NCI-H2227 (cell line): ENCODE results near the gene GLTP.
"Not testable (repeated sequence)": the region's sequence is repeated elsewhere in the genome, so short reads cannot be mapped to it uniquely, and the experiment has no call there.

ENCODE experiments used
- DNase-seq: peaks from one replicate; lab custom pipeline; 2025; ENCODE audit not compliant: unreplicated experiment; lab: John Stamatoyannopoulos, UW

The GLTP gene

DNA sequence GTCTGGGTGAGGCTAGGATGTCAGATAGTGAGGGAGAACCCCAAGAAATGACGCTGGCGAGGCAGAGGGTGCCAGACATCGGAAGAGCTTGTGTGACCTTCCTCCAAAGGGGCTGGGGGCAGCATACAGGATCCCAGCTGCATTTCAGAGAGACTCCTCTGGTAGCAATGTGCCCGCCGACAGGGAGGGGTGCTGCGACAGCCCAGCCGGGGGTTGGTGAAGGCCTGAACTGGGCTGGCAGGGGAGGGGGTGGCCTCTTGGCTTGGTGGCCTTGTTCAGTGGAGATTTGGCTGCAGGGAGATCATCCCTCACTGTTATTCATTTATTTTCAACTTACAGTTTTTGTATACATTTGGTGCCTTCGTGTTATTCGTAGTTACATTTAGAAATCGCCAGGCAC is 25.0 kb upstream of the GLTP start:
- DNase-seq, result no peak

DNA sequence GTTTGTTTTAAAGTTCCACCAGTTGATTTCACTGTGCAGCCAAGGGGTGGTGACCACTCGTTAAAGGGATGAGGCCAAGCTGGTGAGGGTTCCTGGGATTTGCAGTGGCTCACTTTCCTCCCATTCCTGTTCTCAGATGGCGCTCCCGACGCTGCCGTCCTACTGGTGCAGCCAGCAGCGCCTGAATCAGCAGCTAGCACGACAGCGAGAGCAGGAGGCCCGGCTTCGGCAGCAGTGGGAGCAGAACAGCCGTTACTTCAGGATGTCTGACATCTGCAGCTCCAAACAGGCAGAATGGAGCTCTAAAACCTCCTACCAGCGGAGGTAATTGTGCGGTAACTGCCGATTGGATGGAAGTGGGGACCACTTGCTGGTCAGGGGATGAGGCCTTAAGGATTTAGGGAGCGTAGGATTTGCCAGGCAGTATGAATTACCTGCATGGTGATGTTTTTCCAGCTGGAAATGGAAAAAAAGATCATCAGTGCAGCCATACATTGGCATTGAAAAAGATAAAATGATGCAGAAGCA is 22.6 kb upstream of the GLTP start:
- DNase-seq, result no peak

DNA sequence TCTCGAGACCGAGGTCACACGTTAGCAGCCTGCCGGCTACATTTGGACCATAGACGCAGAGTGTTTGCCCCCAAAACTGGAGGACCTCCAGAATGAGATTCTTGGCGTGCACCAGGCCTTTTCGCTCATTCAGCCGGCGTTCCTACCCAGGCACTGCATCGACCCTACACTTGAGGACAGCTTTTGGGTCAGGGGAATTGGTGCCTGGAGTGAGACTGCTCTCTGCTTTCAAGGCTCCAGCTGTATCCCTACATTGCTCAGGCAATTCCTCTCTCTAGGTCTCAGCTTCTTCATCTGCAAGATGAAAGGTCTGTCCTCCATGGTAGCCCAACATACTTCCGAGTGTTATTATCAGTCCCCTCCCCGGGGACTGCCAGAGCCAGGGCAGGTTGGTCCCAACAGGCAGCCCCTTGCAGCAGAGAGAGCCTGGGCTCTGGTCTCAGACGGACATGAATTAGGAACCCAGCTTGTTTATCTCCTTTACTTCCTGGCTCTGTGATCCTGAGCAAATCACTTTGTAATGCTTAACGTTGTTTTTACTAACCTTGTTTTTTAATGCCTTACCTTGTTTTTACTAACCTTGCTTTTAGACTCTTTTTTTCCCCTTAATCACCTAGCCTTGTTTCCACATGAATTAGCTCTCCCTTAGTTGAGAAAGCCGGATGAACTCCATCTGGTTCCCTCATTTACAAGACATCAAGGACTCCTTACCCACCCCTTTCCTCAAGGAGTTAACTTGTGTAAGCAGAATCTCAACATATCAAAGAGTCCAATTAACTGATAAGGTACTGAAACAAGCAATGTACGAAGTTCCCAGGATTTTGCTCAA is 20.6 kb upstream of the GLTP start:
- peak; percentile 38 for DNase-seq

- DNase-seq, result peak; percentile 88
Observed at GRCh38 chr12:109899783-109900751, 19.7 kb upstream of the GLTP start, which contains the start of gene TCHP. Gene TCHP, plus strand, starts transcription at chr12:109900274. Its CDS starts 2,753 bp downstream, at chr12:109903027.

DNA sequence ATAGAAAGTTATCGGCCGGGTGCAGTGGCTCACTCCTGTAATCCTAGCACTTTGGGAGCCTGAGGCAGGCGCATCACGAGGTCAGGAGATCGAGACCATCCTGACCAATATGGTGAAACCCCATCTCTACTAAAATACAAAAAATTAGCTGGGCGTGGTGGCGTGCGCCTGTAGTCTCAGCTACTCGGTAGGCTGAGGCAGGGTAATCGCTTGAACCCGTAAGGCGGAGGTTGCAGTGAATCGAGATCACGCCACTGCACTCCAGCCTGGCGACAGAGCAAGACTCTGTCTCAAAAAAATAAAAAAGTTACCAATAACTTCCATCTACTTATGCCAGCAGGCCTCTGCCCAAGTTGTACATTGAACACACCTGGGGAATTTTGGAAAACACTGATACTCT is 19.0 kb upstream of the GLTP start:
- not testable (repeated sequence) for DNase-seq

- DNase-seq, result no peak
Observed at GRCh38 chr12:109897029-109897428, 16.7 kb upstream of the GLTP start.

GRCh38 chr12:109896188-109896587 is 15.8 kb upstream of the GLTP start:
- DNase-seq, result no peak

- no peak for DNase-seq
Observed at GRCh38 chr12:109894939-109895338, 14.6 kb upstream of the GLTP start.

DNA sequence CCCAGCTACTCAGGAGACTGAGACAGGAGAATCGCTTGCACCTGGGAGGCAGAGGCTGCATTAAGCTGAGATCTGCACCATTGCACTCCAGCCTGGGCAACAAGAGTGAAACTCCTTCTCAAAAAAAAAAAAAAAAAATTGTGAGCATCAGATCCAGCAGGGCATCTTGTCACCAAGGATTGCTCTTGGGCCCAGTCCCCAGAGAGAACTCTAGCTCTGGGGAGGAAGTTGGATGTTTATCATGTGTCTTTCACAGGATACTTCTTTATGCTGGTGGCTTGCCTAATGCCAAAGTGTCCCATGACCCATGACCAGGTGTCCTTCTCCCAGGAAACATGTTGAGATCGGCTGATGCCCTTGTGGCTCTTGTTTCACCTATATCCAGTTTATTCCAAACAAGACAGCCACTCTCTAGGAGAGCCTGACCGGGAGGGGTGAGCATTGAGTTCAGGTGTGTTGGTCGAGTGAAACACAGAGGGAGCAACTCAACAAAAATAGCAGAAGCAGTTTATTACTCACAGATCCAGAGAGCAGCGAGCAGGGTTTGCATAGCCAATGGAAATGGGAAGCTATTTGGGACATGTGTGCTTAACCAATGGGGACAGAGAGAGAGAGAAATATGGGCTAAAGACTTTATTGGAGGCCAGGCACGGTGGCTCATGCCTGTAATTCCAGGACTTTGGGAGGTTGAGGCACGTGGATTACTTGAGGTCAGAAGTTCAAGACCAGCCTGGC is 13.1 kb upstream of the GLTP start:
- DNase-seq, result no peak

GRCh38 chr12:109892748-109893147 is 12.4 kb upstream of the GLTP start:
- DNase-seq, result no peak

GRCh38 chr12:109892165-109892715 is 11.9 kb upstream of the GLTP start:
- no peak for DNase-seq

GRCh38 chr12:109891731-109892130 is 11.4 kb upstream of the GLTP start:
- not testable (repeated sequence) for DNase-seq

DNA sequence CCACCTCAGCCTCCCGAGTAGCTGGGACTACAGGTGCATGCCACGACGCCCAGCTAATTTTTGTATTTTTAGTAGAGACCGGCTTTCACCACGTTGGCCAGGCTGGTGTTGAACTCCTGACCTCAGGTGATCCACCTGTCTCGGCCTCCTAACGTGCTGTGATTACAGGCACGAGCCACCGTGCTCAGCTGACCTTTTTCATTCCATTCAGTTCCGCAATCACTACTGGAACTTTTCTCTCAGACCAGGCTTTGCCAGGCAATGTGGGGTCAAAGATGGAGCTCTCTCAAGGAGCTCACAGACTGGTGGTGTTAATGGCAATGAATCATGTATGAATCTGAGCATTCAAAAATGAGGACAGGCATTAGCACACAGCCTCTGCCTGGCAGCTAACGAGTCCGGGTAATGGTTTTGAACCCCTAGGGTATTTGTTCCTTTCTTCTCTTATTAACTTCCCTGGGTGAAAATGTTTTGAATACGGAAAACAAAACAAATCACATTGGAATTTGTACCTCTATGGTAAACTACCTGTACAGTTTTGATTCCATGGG is 10.4 kb upstream of the GLTP start:
- no peak for DNase-seq

DNA sequence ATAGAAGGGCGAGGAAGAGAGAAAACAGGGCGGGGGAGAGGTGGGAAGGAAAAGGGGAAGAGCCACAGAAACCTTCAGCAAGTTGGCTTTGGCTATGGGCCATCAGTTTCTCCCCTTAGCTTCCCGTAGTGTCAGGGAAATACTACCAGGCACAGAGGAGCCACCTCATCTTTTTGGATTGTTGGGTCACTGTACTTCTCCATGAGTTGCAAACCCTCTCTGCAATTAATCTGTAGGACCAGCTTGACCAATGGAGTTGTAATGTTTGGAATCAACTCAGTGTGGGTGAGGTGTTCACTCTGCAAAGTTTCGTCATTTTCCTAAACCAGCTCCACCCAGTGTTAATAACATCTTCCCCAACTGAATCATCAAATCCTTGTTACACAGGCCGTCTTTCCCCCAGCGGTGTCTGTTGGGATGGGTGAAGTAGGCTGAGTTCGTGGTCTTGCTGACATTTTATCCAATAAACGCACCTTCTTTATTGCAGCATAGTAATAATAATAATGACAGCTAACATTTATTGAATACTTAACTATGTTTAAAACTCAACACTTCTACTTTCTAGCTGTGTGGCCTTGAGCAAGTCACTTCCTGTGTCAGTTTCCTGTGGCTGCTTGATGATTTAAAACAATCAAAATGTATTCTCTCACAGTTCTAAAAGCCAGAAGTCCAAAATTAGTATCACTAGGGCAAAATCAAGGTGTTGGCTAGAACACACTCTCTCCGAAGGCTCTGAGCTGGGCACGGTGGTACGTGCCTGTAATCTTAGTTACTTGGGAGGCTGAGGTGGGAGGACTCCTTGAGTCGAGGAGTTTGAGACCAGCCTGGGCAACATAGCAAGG is 8.1 kb upstream of the GLTP start:
- no peak for DNase-seq

DNA sequence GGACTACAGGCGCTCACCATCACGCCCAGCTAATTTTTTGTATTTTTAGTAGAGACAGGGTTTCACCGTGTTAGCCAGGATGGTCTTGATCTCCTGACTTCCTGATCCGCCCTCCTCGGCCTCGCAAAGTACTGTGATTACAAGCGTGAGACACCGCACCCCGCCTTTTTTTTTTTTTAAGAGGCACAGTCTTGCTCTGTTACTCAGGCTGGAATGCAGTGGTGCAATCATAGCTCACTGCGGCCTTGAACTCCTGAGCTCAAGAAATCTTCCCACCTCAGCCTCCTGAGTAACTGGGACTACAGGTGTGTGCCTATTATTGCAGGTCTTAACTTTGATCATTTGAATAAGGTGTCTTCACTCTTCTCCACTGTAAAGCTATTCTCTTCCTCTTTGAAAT is 5.3 kb upstream of the GLTP start:
- DNase-seq, result no peak

DNA sequence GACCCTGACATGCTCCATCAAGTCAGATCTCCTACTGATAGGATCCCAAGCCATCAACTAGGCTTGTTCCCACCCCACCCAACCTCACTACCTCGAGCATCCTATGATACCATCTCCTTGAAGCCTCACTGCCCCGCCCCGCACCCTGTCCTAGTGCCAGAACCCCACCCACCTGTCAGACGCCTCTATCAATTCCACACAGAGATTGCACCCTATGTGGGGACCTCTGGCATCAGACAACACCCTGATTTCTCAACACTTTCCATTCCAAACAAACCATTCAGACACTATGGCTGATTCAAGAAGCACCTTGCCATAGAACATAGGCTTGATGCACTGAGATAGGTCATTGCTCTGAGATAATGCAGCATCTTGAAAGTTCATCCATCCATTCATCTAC is 3.1 kb upstream of the GLTP start:
- DNase-seq, result no peak

DNA sequence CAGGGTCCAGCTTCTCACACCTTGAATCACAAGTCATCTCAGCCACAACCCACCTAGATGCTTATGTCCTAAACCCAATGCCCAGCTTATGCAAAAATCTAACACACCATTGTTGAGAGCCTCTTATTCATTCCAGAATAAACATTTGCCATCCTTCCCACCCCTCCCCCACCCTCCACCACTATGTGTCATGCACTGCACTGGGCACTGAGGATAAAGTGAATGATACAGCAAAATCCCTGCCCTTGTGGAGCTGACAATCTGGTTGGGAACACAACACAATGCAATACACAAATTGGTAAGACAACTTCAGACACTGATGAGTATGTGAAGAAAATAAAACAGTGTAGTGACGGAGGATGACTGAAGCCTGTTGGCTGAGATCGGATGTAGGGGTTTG is 1.4 kb upstream of the GLTP start:
- no peak for DNase-seq

DNA sequence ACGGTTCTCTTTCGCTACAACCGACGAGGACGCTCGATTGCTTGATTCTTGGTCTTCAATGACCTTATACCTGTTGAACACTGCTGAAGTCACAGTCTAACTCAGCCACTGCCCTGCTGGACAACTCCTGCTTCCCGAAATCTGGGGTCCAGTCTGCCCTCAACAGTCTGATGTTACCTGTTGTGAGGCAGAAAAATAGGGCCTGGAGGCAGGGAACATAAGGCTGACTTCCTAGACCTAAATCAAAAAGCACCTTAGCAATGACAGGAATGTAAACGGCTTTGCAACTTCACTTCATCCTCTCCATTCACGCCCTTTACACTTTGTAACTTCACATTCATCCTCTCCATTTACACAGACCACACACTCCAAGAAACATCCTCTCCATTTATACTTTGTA is 597 bp upstream of the GLTP start:
- DNase-seq, result no peak

DNA sequence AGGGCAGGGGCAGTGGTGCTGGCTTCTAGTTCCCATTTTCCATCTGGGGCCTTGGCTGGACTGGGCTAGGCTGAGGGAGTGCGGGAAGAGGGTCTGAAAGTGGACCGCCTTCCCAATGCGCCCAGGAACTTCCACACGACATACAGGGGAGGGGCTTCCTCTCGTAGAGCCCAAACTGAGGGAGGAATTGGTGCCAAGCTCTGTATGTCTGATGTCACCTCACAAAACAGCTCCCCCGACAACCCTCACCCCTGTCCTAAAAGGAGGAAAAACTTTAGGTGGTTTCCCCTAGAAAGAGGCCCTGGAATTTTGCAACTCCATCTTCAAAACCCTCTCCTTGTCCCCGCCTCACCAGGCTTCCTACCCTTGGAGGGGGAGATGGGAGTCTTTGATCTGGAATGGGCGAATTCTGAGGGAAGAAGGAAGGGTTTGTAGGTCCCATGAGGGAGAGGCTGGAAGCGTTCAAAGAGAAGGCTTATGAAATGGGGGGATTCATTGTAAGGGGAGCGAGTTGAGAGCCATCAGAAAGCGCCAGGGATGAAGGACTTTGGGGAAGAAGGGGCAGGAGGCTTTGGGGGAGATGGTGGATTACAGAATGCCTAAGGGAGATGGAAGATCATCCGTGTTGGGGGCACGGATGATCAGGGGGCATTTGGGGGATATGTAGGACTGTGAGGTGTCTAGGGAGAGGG is 844 bp downstream of the GLTP start:
- DNase-seq, result peak; percentile 29
